Hepatocyte (in vitro differentiated cells): ENCODE measurements around the gene CRTAP. TPM values are rescaled to one million over a fixed set of nuclear protein-coding genes. Genes with fewer than 3 reads are reported as not detected.

ENCODE experiments used
- DNase-seq: peaks from one replicate; pipeline ENCODE4 v3.0.0-alpha.2; 2016; ENCODE audit warnings: low spot score
- H2AFZ ChIP-seq: fragments of 200-600 bp; sonication (generic); 2 replicates; pipeline ENCODE4 v1.6.0; 2016; ENCODE audit warnings: antibody characterized with exemption, mild to moderate bottlenecking
- H3K27ac ChIP-seq: fragments of 200-600 bp; sonication (generic); 2 replicates; pipeline ENCODE4 v1.5.1; 2016; ENCODE audit warnings: mild to moderate bottlenecking
- H3K27me3 ChIP-seq: fragments of 200-600 bp; sonication (generic); 2 replicates; pipeline ENCODE4 v1.6.1; 2016
- H3K36me3 ChIP-seq: fragments of 200-600 bp; sonication (generic); replicated peaks from 2 replicates; pipeline ENCODE4 v1.5.1; 2016; ENCODE audit warnings: low read depth; ENCODE audit not compliant: insufficient read depth
- H3K4me1 ChIP-seq: fragments of 200-600 bp; sonication (generic); 2 replicates; pipeline ENCODE4 v1.5.1; 2016; ENCODE audit warnings: mild to moderate bottlenecking, moderate library complexity; ENCODE audit not compliant: insufficient read depth
- H3K4me2 ChIP-seq: fragments of 200-600 bp; sonication (generic); 2 replicates; pipeline ENCODE4 v1.6.0; 2016
- H3K4me3 ChIP-seq: fragments of 200-600 bp; sonication (generic); 2 replicates; pipeline ENCODE4 v1.5.1; 2016; ENCODE audit warnings: mild to moderate bottlenecking
- H3K79me2 ChIP-seq: fragments of 200-600 bp; sonication (generic); 2 replicates; pipeline ENCODE4 v1.6.0; 2017; ENCODE audit warnings: mild to moderate bottlenecking
- H3K9me2 ChIP-seq: fragments of 200-600 bp; sonication (generic); replicated peaks from 2 replicates; pipeline ENCODE4 v1.6.0; 2017; ENCODE audit warnings: mild to moderate bottlenecking; ENCODE audit not compliant: insufficient read depth
- H3K9me3 ChIP-seq: fragments of 200-600 bp; sonication (generic); 2 replicates; pipeline ENCODE4 v1.5.1; 2016; ENCODE audit warnings: low read depth, mild to moderate bottlenecking
- H4K20me1 ChIP-seq: fragments of 200-600 bp; sonication (generic); 2 replicates; pipeline ENCODE4 v1.6.0; 2016; ENCODE audit warnings: mild to moderate bottlenecking; ENCODE audit not compliant: insufficient read depth, poor library complexity, severe bottlenecking
- EZH2 ChIP-seq: fragments of 200-600 bp; sonication (generic); IDR thresholded peaks from 2 replicates; pipeline ENCODE4 v1.6.1; 2016; ENCODE audit warnings: antibody characterized with exemption, mild to moderate bottlenecking, borderline replicate concordance
- EZH2phosphoT487 ChIP-seq: fragments of 200-600 bp; sonication (generic); IDR thresholded peaks from one replicate; pipeline ENCODE4 v1.6.1; 2018; ENCODE audit warnings: antibody characterized with exemption, mild to moderate bottlenecking, low read depth, moderate library complexity; ENCODE audit not compliant: unreplicated experiment, severe bottlenecking
- WGBS: methylation state at CpG from one replicate; pipeline ENCODE4 v1.1.6; 2016; ENCODE audit warnings: low lambda C conversion rate; ENCODE audit errors: missing lambda C conversion rate; 5-methylcytosine and 5-hydroxymethylcytosine counted together
- polyA plus RNA-seq: library from polyadenylated mRNA; unstranded; fragments of >200 nt; fragmentation: Nextera tagmentation; extraction: Ambion mirVana; gene quantifications from 2 replicates; pipeline ENCODE4 v1.2.1, GENCODE V29; 2016
- total RNA-seq: library from RNA; depleted of rRNA; stranded (reverse); fragments of >200 nt; gene quantifications from 2 replicates; pipeline ENCODE4 v1.2.3, GENCODE V29; 2014
- TF ChIP-seq, protein P1 (sequence below): fragments of 200-600 bp; sonication (generic); IDR thresholded peaks from 2 replicates; pipeline ENCODE4 v1.5.1; 2016; ENCODE audit warnings: antibody characterized with exemption, mild to moderate bottlenecking; ENCODE audit not compliant: poor library complexity

The CRTAP gene
- total and polyA plus RNA-seq, 2 experiments from 2014 or later: 127 to 178 TPM

DNA sequence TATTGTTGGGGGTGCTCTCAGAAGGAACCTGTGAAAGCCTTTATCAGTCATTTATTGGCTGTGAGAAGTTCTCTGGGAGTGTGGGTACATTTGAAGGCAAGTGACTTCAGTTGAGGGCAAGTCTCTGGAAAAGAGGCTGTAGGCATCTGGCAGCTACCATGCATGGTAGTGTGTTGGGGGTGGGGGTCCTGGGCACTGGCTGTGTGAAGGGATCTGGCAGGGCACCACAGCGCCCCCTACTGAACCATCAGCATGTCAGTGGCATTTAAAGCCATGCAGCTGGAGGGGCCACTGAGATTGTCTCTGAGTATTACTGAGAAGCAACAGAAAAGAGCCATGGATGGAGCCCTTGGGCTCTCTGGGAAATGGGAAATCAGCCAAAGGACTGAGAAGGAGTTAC, 30.6 kb downstream of the CRTAP start:
- peaks cover 4% of the 10 kb centered on the region for H3K4me1 ChIP-seq
- H3K9me3 ChIP-seq: no peaks in the 10 kb centered on the region
- WGBS: 25% methylated on average over 1 of the region's 1 CpG
- DNase-seq: no peak
- TF ChIP-seq, protein P1, sequence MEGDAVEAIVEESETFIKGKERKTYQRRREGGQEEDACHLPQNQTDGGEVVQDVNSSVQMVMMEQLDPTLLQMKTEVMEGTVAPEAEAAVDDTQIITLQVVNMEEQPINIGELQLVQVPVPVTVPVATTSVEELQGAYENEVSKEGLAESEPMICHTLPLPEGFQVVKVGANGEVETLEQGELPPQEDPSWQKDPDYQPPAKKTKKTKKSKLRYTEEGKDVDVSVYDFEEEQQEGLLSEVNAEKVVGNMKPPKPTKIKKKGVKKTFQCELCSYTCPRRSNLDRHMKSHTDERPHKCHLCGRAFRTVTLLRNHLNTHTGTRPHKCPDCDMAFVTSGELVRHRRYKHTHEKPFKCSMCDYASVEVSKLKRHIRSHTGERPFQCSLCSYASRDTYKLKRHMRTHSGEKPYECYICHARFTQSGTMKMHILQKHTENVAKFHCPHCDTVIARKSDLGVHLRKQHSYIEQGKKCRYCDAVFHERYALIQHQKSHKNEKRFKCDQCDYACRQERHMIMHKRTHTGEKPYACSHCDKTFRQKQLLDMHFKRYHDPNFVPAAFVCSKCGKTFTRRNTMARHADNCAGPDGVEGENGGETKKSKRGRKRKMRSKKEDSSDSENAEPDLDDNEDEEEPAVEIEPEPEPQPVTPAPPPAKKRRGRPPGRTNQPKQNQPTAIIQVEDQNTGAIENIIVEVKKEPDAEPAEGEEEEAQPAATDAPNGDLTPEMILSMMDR: peak; percentile 11
- no peak for TF ChIP-seq EZH2
- no peaks in the 10 kb centered on the region for H3K79me2 ChIP-seq
- no peak overlapping the region for H3K4me3 ChIP-seq
- H3K36me3 ChIP-seq: no peaks in the 10 kb centered on the region
- no peaks in the 10 kb centered on the region for H3K9me2 ChIP-seq
- no peak overlapping the region for H3K27ac ChIP-seq
- no peak overlapping the region for H3K4me2 ChIP-seq
- no peak overlapping the region for H2AFZ ChIP-seq
- H4K20me1 ChIP-seq: no peaks in the 10 kb centered on the region
- H3K27me3 ChIP-seq: no peaks in the 10 kb centered on the region

DNA sequence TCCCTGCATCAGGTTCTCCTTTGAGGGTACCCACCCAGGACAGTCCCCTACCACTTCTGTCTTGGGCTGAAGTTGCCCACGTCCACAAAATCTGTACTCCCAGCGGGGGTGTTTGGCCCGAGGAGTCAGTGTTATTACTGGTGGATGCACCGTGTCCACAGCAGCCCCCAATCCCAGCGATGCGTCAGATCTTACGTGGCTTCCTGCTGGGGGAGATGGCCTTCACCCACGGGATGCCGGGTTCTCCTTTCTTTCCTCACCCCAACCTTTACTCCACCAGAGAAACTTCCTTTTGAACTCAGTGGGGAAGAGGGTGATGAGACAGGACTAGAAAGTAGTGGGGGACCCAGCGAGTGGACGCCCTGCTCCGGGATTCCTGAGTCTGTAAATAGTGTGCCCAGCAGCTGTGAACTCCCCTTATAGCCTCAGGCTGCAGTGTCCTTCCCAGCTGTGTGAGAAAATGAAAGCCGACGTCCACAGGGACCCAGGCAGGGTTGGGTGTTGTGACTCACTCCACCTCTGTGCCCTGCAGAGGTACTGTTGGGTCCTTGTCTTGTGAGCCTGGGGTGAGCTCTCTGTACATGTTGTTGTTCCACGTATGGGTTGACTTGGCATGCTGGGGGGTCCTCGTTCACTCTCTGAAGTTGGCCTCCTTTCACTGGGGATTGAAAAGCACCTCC, 31.5 kb downstream of the CRTAP start:
- H3K79me2 ChIP-seq: no peaks in the 10 kb centered on the region
- TF ChIP-seq EZH2phosphoT487 (no peak), EZH2 (no peak)
- TF ChIP-seq, protein P1: no peak
- no peaks in the 10 kb centered on the region for H3K27me3 ChIP-seq
- no peaks in the 10 kb centered on the region for H4K20me1 ChIP-seq
- H2AFZ ChIP-seq: no peak overlapping the region
- no peak overlapping the region for H3K4me2 ChIP-seq
- H3K4me3 ChIP-seq: no peak overlapping the region
- no peaks in the 10 kb centered on the region for H3K9me3 ChIP-seq
- H3K9me2 ChIP-seq: no peaks in the 10 kb centered on the region
- 96% methylated on average over 16 of the region's 16 CpGs for WGBS
- H3K27ac ChIP-seq: no peak overlapping the region
- DNase-seq: no peak
- peaks cover 4% of the 10 kb centered on the region for H3K4me1 ChIP-seq
- H3K36me3 ChIP-seq: no peaks in the 10 kb centered on the region

DNA sequence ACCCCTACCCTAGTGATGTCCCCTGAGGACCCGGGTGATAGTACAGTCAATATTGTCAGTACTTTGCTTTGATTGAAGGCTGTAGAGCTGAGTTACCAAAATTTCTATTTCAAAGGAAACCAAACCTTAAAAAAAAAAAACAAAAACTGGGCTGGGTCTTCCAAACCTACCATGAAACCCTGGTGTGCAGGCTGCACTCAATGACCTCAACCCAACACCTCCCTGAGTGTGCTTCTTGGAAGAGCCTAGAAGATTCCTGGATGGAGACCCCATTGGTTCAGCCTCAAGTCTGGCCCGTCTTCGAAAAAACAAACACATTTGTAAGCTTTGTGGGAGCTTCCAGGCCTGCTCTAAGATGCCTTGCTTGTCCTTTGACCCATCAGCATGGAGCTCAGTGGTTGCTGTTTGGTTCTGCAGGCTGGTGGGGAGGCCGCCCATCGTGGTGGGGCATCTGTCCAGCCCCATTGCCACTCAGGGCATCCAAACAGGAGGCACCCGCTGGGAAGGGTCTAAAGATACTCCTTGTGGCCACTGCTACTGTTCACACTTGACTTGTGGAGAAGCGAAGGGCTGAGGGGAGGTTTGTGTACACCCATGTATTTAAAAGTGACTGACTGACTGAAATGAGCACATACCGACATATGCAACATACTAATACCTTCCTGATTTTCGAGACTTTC, 32.2 kb downstream of the CRTAP start:
- H3K27me3 ChIP-seq: no peaks in the 10 kb centered on the region

More for the DNA sequence above, 32.2 kb downstream of the CRTAP start:
- Histone ChIP-seq H2AFZ (no peak overlapping the region), H3K4me1 (peaks cover 4% of the 10 kb centered on the region), H3K36me3 (no peaks in the 10 kb centered on the region), H3K4me3 (no peak overlapping the region), H3K9me3 (no peaks in the 10 kb centered on the region), H3K9me2 (no peaks in the 10 kb centered on the region), H3K4me2 (no peak overlapping the region), H3K27ac (no peak overlapping the region), H3K79me2 (no peaks in the 10 kb centered on the region), H4K20me1 (no peaks in the 10 kb centered on the region)
- TF ChIP-seq EZH2phosphoT487 (no peak), EZH2 (no peak)
- TF ChIP-seq, protein P1: no peak
- DNase-seq: no peak
- WGBS: 85% methylated on average over 9 of the region's 9 CpGs
